ENCODE data around the gene OR13C8. TPM values are rescaled to one million over a fixed set of nuclear protein-coding genes. Genes with fewer than 3 reads are reported as not detected.
"Not testable (repeated sequence)": the region's sequence is repeated elsewhere in the genome, so short reads cannot be mapped to it uniquely, and the experiment has no call there.

OR13C8 gene
- total RNA-seq, 1 donor: not detected

GRCh38 chr9:104604801-104605200, 35.8 kb downstream of the OR13C8 start:
- H3K27ac ChIP-seq (ENCODE audit: low read depth, low read length): no peak overlapping the region
- H3K36me3 ChIP-seq (ENCODE audit: insufficient read depth, low read length): no peaks in the 10 kb centered on the region
- no peak overlapping the region for H3K4me2 ChIP-seq (ENCODE audit: insufficient read depth, low read length)
- no peaks in the 10 kb centered on the region for H4K20me1 ChIP-seq (ENCODE audit: insufficient read depth, low read length)
- no peak overlapping the region for H3K4me3 ChIP-seq (ENCODE audit: insufficient read depth, low read length)
- no peaks in the 10 kb centered on the region for H3K9me3 ChIP-seq (ENCODE audit: low read depth, low read length)
- no peak for TF ChIP-seq CTCF (IDR thresholded peaks at IDR 0.05; ENCODE audit: extremely low read depth, low read depth, low read length)
- H2AFZ ChIP-seq (ENCODE audit: low read length): no peak overlapping the region
- no peaks in the 10 kb centered on the region for H3K27me3 ChIP-seq (ENCODE audit: insufficient read depth, low read length)
- H3K79me2 ChIP-seq (ENCODE audit: insufficient read depth, low read length): no peaks in the 10 kb centered on the region
- H3K4me1 ChIP-seq (ENCODE audit: insufficient read depth, low read length): no peaks in the 10 kb centered on the region
- no peak for DNase-seq (ENCODE audit: insufficient read length, low spot score, missing footprints)

- not testable (repeated sequence) for H3K79me2 ChIP-seq (ENCODE audit: insufficient read depth, low read length); H3K27me3 ChIP-seq (ENCODE audit: insufficient read depth, low read length); H3K4me1 ChIP-seq (ENCODE audit: insufficient read depth, low read length); H3K9me3 ChIP-seq (ENCODE audit: low read depth, low read length); H3K36me3 ChIP-seq (ENCODE audit: insufficient read depth, low read length); H3K4me2 ChIP-seq (ENCODE audit: insufficient read depth, low read length); H3K27ac ChIP-seq (ENCODE audit: low read depth, low read length); H2AFZ ChIP-seq (ENCODE audit: low read length); DNase-seq (ENCODE audit: insufficient read length, low spot score, missing footprints); H3K4me3 ChIP-seq (ENCODE audit: insufficient read depth, low read length); H4K20me1 ChIP-seq (ENCODE audit: insufficient read depth, low read length)
These were observed 36.6 kb downstream of the OR13C8 start, which contains the start of gene OR13C2 for GRCh38 chr9:104605527-104605926. OR13C2 (minus strand) TSS chr9:104605627; CDS start chr9:104605627, 0 bp downstream.

- no peak overlapping the region for H3K4me2 ChIP-seq (ENCODE audit: insufficient read depth, low read length)
- no peaks in the 10 kb centered on the region for H3K9me3 ChIP-seq (ENCODE audit: low read depth, low read length)
- no peaks in the 10 kb centered on the region for H4K20me1 ChIP-seq (ENCODE audit: insufficient read depth, low read length)
- H3K79me2 ChIP-seq (ENCODE audit: insufficient read depth, low read length): no peaks in the 10 kb centered on the region
- H3K27me3 ChIP-seq (ENCODE audit: insufficient read depth, low read length): no peaks in the 10 kb centered on the region
- H3K27ac ChIP-seq (ENCODE audit: low read depth, low read length): no peak overlapping the region
- DNase-seq (ENCODE audit: insufficient read length, low spot score, missing footprints): no peak
- no peak for TF ChIP-seq CTCF (IDR thresholded peaks at IDR 0.05; ENCODE audit: extremely low read depth, low read depth, low read length)
- H3K36me3 ChIP-seq (ENCODE audit: insufficient read depth, low read length): no peaks in the 10 kb centered on the region
- H3K4me1 ChIP-seq (ENCODE audit: insufficient read depth, low read length): no peaks in the 10 kb centered on the region
- H3K4me3 ChIP-seq (ENCODE audit: insufficient read depth, low read length): no peak overlapping the region
- H2AFZ ChIP-seq (ENCODE audit: low read length): no peak overlapping the region
These were observed 37.2 kb downstream of the OR13C8 start for GRCh38 chr9:104606152-104606551.

GRCh38 chr9:104608336-104608735, 39.4 kb downstream of the OR13C8 start:
- H3K79me2 ChIP-seq (ENCODE audit: insufficient read depth, low read length): no peaks in the 10 kb centered on the region
- H3K4me3 ChIP-seq (ENCODE audit: insufficient read depth, low read length): no peak overlapping the region
- no peaks in the 10 kb centered on the region for H3K36me3 ChIP-seq (ENCODE audit: insufficient read depth, low read length)
- TF ChIP-seq CTCF (IDR thresholded peaks at IDR 0.05; ENCODE audit: extremely low read depth, low read depth, low read length): no peak
- no peak for DNase-seq (ENCODE audit: insufficient read length, low spot score, missing footprints)
- H3K27ac ChIP-seq (ENCODE audit: low read depth, low read length): no peak overlapping the region
- no peaks in the 10 kb centered on the region for H4K20me1 ChIP-seq (ENCODE audit: insufficient read depth, low read length)
- H3K4me2 ChIP-seq (ENCODE audit: insufficient read depth, low read length): no peak overlapping the region
- no peaks in the 10 kb centered on the region for H3K4me1 ChIP-seq (ENCODE audit: insufficient read depth, low read length)
- no peak overlapping the region for H2AFZ ChIP-seq (ENCODE audit: low read length)
- H3K27me3 ChIP-seq (ENCODE audit: insufficient read depth, low read length): no peaks in the 10 kb centered on the region
- H3K9me3 ChIP-seq (ENCODE audit: low read depth, low read length): no peaks in the 10 kb centered on the region
